ENCODE results near the gene FER.

GRCh38 chr5:109152565-109152964 is 404.9 kb downstream of the FER start:
- no peak for TF ChIP-seq CTCF (conservative IDR thresholded peaks at IDR 0.05; ENCODE audit: low read depth, low read length)
- TF ChIP-seq EZH2phosphoT487 (IDR thresholded peaks at IDR 0.05; ENCODE audit: borderline replicate concordance, low read length): no peak
